Measurements from ENCODE around the gene CCR5. TPM values are rescaled to one million over a fixed set of nuclear protein-coding genes. Genes with fewer than 3 reads are reported as not detected.

Gene CCR5
- total RNA-seq, 1 donor from 2014 or later, result not detected

DNA sequence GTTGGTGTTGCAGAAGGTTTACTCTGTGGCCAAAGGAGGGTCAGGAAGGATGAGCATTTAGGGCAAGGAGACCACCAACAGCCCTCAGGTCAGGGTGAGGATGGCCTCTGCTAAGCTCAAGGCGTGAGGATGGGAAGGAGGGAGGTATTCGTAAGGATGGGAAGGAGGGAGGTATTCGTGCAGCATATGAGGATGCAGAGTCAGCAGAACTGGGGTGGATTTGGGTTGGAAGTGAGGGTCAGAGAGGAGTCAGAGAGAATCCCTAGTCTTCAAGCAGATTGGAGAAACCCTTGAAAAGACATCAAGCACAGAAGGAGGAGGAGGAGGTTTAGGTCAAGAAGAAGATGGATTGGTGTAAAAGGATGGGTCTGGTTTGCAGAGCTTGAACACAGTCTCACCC lies 4.0 kb downstream of the CCR5 start:
- Histone ChIP-seq H3K4me2 (no peak overlapping the region), H3K27ac (no peak overlapping the region), H3K79me2 (ENCODE audit: low read depth) (no peaks in the 10 kb centered on the region), H3K4me3 (no peak overlapping the region), H3K9ac (no peak overlapping the region), H3K36me3 (no peaks in the 10 kb centered on the region), H3K27me3 (no peaks in the 10 kb centered on the region), H2AFZ (replicated peaks) (no peak overlapping the region), H3K4me1 (no peaks in the 10 kb centered on the region), H3K9me3 (ENCODE audit: low read depth) (no peaks in the 10 kb centered on the region), H3F3A (ENCODE audit: low read depth) (no peaks in the 10 kb centered on the region), H4K20me1 (ENCODE audit: low read depth) (no peaks in the 10 kb centered on the region)
- no peak overlapping the region for H3K27ac Mint-ChIP-seq
- H3K9me3 Mint-ChIP-seq, result no peaks in the 10 kb centered on the region
- H3K4me1 Mint-ChIP-seq, result no peaks in the 10 kb centered on the region
- H3K4me3 Mint-ChIP-seq, result no peak overlapping the region
- peaks cover 6% of the 10 kb centered on the region for H3K27me3 Mint-ChIP-seq (ENCODE audit: insufficient read depth, low read depth)
- no peak for DNase-seq (ENCODE audit: low spot score)
- H3K36me3 Mint-ChIP-seq, result no peaks in the 10 kb centered on the region
- TF ChIP-seq, protein P1, sequence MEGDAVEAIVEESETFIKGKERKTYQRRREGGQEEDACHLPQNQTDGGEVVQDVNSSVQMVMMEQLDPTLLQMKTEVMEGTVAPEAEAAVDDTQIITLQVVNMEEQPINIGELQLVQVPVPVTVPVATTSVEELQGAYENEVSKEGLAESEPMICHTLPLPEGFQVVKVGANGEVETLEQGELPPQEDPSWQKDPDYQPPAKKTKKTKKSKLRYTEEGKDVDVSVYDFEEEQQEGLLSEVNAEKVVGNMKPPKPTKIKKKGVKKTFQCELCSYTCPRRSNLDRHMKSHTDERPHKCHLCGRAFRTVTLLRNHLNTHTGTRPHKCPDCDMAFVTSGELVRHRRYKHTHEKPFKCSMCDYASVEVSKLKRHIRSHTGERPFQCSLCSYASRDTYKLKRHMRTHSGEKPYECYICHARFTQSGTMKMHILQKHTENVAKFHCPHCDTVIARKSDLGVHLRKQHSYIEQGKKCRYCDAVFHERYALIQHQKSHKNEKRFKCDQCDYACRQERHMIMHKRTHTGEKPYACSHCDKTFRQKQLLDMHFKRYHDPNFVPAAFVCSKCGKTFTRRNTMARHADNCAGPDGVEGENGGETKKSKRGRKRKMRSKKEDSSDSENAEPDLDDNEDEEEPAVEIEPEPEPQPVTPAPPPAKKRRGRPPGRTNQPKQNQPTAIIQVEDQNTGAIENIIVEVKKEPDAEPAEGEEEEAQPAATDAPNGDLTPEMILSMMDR (IDR thresholded peaks at IDR 0.05), result no peak
- TF ChIP-seq EZH2 (IDR thresholded peaks at IDR 0.05) (no peak), EZH2phosphoT487 (IDR thresholded peaks at IDR 0.05) (no peak)

DNA sequence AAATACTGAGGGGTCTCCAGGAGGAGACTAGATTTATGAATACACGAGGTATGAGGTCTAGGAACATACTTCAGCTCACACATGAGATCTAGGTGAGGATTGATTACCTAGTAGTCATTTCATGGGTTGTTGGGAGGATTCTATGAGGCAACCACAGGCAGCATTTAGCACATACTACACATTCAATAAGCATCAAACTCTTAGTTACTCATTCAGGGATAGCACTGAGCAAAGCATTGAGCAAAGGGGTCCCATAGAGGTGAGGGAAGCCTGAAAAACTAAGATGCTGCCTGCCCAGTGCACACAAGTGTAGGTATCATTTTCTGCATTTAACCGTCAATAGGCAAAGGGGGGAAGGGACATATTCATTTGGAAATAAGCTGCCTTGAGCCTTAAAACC lies 4.5 kb downstream of the CCR5 start:
- no peaks in the 10 kb centered on the region for H3K36me3 ChIP-seq
- no peaks in the 10 kb centered on the region for H3K4me1 Mint-ChIP-seq
- peaks cover 6% of the 10 kb centered on the region for H3K27me3 Mint-ChIP-seq (ENCODE audit: insufficient read depth, low read depth)
- H3K9ac ChIP-seq, result no peak overlapping the region
- H3K79me2 ChIP-seq (ENCODE audit: low read depth), result no peaks in the 10 kb centered on the region
- no peak overlapping the region for H2AFZ ChIP-seq (replicated peaks)
- no peaks in the 10 kb centered on the region for H4K20me1 ChIP-seq (ENCODE audit: low read depth)
- DNase-seq (ENCODE audit: low spot score), result no peak
- no peaks in the 10 kb centered on the region for H3K4me1 ChIP-seq
- no peak overlapping the region for H3K4me3 ChIP-seq
- H3K4me3 Mint-ChIP-seq, result no peak overlapping the region
- no peaks in the 10 kb centered on the region for H3K9me3 Mint-ChIP-seq
- no peaks in the 10 kb centered on the region for H3K9me3 ChIP-seq (ENCODE audit: low read depth)
- no peaks in the 10 kb centered on the region for H3K27me3 ChIP-seq
- no peaks in the 10 kb centered on the region for H3F3A ChIP-seq (ENCODE audit: low read depth)
- no peak overlapping the region for H3K27ac ChIP-seq
- no peaks in the 10 kb centered on the region for H3K36me3 Mint-ChIP-seq
- no peak overlapping the region for H3K4me2 ChIP-seq
- no peak for TF ChIP-seq EZH2phosphoT487 (IDR thresholded peaks at IDR 0.05)
- no peak for TF ChIP-seq EZH2 (IDR thresholded peaks at IDR 0.05)
- TF ChIP-seq, protein P1 (IDR thresholded peaks at IDR 0.05), result no peak
- H3K27ac Mint-ChIP-seq, result no peak overlapping the region

DNA sequence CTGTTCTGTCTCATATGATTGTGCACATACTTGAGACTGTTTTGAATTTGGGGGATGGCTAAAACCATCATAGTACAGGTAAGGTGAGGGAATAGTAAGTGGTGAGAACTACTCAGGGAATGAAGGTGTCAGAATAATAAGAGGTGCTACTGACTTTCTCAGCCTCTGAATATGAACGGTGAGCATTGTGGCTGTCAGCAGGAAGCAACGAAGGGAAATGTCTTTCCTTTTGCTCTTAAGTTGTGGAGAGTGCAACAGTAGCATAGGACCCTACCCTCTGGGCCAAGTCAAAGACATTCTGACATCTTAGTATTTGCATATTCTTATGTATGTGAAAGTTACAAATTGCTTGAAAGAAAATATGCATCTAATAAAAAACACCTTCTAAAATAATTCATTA lies 5.1 kb downstream of the CCR5 start:
- no peak overlapping the region for H3K4me3 ChIP-seq
- no peaks in the 10 kb centered on the region for H3K4me1 ChIP-seq
- no peak overlapping the region for H3K27ac Mint-ChIP-seq
- no peaks in the 10 kb centered on the region for H3K9me3 Mint-ChIP-seq
- no peaks in the 10 kb centered on the region for H3K79me2 ChIP-seq (ENCODE audit: low read depth)
- H3K4me3 Mint-ChIP-seq, result no peak overlapping the region
- no peaks in the 10 kb centered on the region for H4K20me1 ChIP-seq (ENCODE audit: low read depth)
- no peaks in the 10 kb centered on the region for H3K36me3 Mint-ChIP-seq
- no peaks in the 10 kb centered on the region for H3K4me1 Mint-ChIP-seq
- TF ChIP-seq, protein P1 (IDR thresholded peaks at IDR 0.05), result no peak
- H3K36me3 ChIP-seq, result no peaks in the 10 kb centered on the region
- peaks cover 6% of the 10 kb centered on the region for H3K27me3 Mint-ChIP-seq (ENCODE audit: insufficient read depth, low read depth)
- H2AFZ ChIP-seq (replicated peaks), result no peak overlapping the region
- no peaks in the 10 kb centered on the region for H3K9me3 ChIP-seq (ENCODE audit: low read depth)
- no peaks in the 10 kb centered on the region for H3K27me3 ChIP-seq
- H3K4me2 ChIP-seq, result no peak overlapping the region
- no peaks in the 10 kb centered on the region for H3F3A ChIP-seq (ENCODE audit: low read depth)
- no peak overlapping the region for H3K27ac ChIP-seq
- DNase-seq (ENCODE audit: low spot score), result no peak
- H3K9ac ChIP-seq, result no peak overlapping the region
